B cell (primary cell): ENCODE measurements around the gene FER. TPM values are rescaled to one million over a fixed set of nuclear protein-coding genes. Genes with fewer than 3 reads are reported as not detected.

Experiments
- ATAC-seq: fragments of 200-7000 bp; cut with Tn5 transposase; one replicate; pipeline ENCODE4 v1.10.0; 2021; ENCODE audit warnings: low read depth, mild to moderate bottlenecking, moderate number of reproducible peaks, moderate library complexity
- CTCF ChIA-PET: fragments of 350-600 bp; sonication (Branson Sonifier 250); formaldehyde crosslinking; loops from one replicate; lab custom pipeline; 2021; ENCODE audit warnings: antibody characterized with exemption, inconsistent platforms; lab: Charles Lee
- POLR2A ChIA-PET: fragments of 350-600 bp; sonication (Branson Sonifier 250); formaldehyde crosslinking; loops from one replicate; lab custom pipeline; 2021; ENCODE audit warnings: antibody characterized with exemption; lab: Charles Lee
- DNase-seq: peaks from one replicate; pipeline ENCODE4 v3.0.0; 2013
- H2AFZ ChIP-seq: 2 replicates; pipeline ENCODE4 v1.6.1; 2012; ENCODE audit warnings: mild to moderate bottlenecking, low read depth, low read length; ENCODE audit not compliant: insufficient read depth, poor library complexity, severe bottlenecking
- H3K27ac ChIP-seq, 2 donors: 1 replicate in 1 of 2; 2 replicates in 1 of 2; pipeline ENCODE4 v1.5.1; 2012 to 2013; ENCODE audit warnings: low read length in 2 of 2, mild to moderate bottlenecking in 2 of 2, moderate library complexity in 1 of 2
- H3K27me3 ChIP-seq, 4 experiments: fragments of 200-600 bp in 1 of 4; sonication (generic) in 1 of 4; replicated peaks in 1 of 4; 1 replicate in 2 of 4; 2 replicates in 2 of 4; pipeline versions ENCODE4 v1.6.1 to v1.7.0; 2013 to 2016; ENCODE audit warnings: low read length in 3 of 4, mild to moderate bottlenecking in 2 of 4, mixed read lengths in 1 of 4, moderate library complexity in 1 of 4; ENCODE audit not compliant: insufficient read depth in 4 of 4, control insufficient read depth in 3 of 4; ENCODE audit errors: control extremely low read depth in 1 of 4
- H3K36me3 ChIP-seq, 2 experiments: replicated peaks in 1 of 2; 1 replicate in 1 of 2; 2 replicates in 1 of 2; pipeline versions ENCODE4 v1.6.1 to v1.7.1; 2013; ENCODE audit warnings: low read length in 1 of 2; ENCODE audit not compliant: insufficient read depth in 2 of 2, control insufficient read depth in 1 of 2; ENCODE audit errors: control extremely low read depth in 1 of 2, extremely low read depth in 1 of 2
- H3K4me1 ChIP-seq, 2 donors: fragments of 200-600 bp in 1 of 2; sonication (generic) in 1 of 2; 1 replicate in 1 of 2; 2 replicates in 1 of 2; pipeline versions ENCODE4 v1.5.1 to v1.6.1; 2013 to 2017; ENCODE audit warnings: low read length in 2 of 2; ENCODE audit not compliant: control insufficient read depth in 2 of 2, insufficient read depth in 2 of 2
- H3K4me2 ChIP-seq: replicated peaks from 2 replicates; pipeline ENCODE3; 2012; ENCODE audit warnings: mild to moderate bottlenecking, low read depth, low read length; ENCODE audit not compliant: poor library complexity, severe bottlenecking
- H3K4me3 ChIP-seq, 5 experiments: fragments of 200-600 bp in 1 of 5; sonication (generic) in 1 of 5; 1 replicate in 3 of 5; 2 replicates in 2 of 5; pipeline versions ENCODE4 v1.5.1 to v1.7.0; 2011 to 2016; ENCODE audit warnings: low read length in 4 of 5, mild to moderate bottlenecking in 4 of 5, low read depth in 2 of 5, control low read depth in 1 of 5, moderate library complexity in 1 of 5; ENCODE audit not compliant: insufficient read depth in 1 of 5; ENCODE audit errors: control extremely low read depth in 1 of 5, extremely low read depth in 1 of 5
- H3K79me2 ChIP-seq: fragments of 200-600 bp; sonication (generic); one replicate; pipeline ENCODE4 v1.6.0; 2016; ENCODE audit warnings: low read length; ENCODE audit not compliant: control insufficient read depth, insufficient read depth
- H3K9ac ChIP-seq: fragments of 200-600 bp; sonication (generic); 2 replicates; pipeline ENCODE4 v1.6.1; 2017; ENCODE audit warnings: mild to moderate bottlenecking, low read length, moderate library complexity
- H3K9me3 ChIP-seq, 3 donors: one replicate each; pipeline versions ENCODE4 v1.6.1 to v1.7.1; 2013; ENCODE audit warnings: low read length in 2 of 3; ENCODE audit not compliant: control insufficient read depth in 2 of 3, insufficient read depth in 1 of 3; ENCODE audit errors: control extremely low read depth in 1 of 3
- H4K20me1 ChIP-seq: 2 replicates; pipeline ENCODE4 v1.6.0; 2012; ENCODE audit warnings: mild to moderate bottlenecking, low read length; ENCODE audit not compliant: insufficient read depth, control insufficient read depth, poor library complexity, severe bottlenecking
- H3K27ac Mint-ChIP-seq: one replicate; pipeline ENCODE4 v1.8.0; 2021; ENCODE audit warnings: mixed read lengths
- H3K27me3 Mint-ChIP-seq: one replicate; pipeline ENCODE4 v1.8.0; 2021; ENCODE audit warnings: mixed read lengths
- H3K4me1 Mint-ChIP-seq: one replicate; pipeline ENCODE4 v1.8.0; 2021; ENCODE audit warnings: mixed read lengths
- H3K4me3 Mint-ChIP-seq: one replicate; pipeline ENCODE4 v1.8.0; 2021; ENCODE audit warnings: mixed read lengths
- H3K9me3 Mint-ChIP-seq: one replicate; pipeline ENCODE4 v1.8.0; 2022; ENCODE audit warnings: mixed read lengths; ENCODE audit not compliant: insufficient read depth
- CTCF ChIP-seq: fragments of 200-600 bp; IDR thresholded peaks from one replicate; pipeline ENCODE4 v1.8.0; 2022; ENCODE audit warnings: antibody characterized with exemption, mild to moderate bottlenecking
- EZH2 ChIP-seq: IDR thresholded peaks from 2 replicates; pipeline ENCODE4 v1.6.1; 2012; ENCODE audit warnings: borderline replicate concordance, low read depth, mild to moderate bottlenecking, moderate library complexity, low read length; ENCODE audit not compliant: insufficient read depth, poor library complexity, severe bottlenecking
- WGBS: methylation state at CpG from one replicate; pipeline ENCODE4 v1.1.5; 2013; ENCODE audit warnings: missing lambda C conversion rate; ENCODE audit not compliant: insufficient coverage; 5-methylcytosine and 5-hydroxymethylcytosine counted together
- intact Hi-C: fragments of 100-400 bp; cut with micrococcal nuclease; formaldehyde crosslinking; loops from one replicate; pipeline ENCODE4 v1.10.0; 2022
- polyA plus RNA-seq: library from polyadenylated mRNA; depleted of rRNA; stranded (reverse); fragments of >200 nt; gene quantifications from 2 replicates; pipeline ENCODE4 v1.2.3, GENCODE V29; 2012
- total RNA-seq, 2 donors: library from RNA; stranded (reverse); fragments of 120-200 nt in 1 of 2; gene quantifications; 1 replicate in 1 of 2; 2 replicates in 1 of 2; pipeline versions ENCODE4 v1.2.3 to v1.2.4, GENCODE V29; 2013 to 2022

FER gene
- total and polyA plus RNA-seq, 2 donors (not counting 1 experiment from before 2014, with no cell fraction given), result 1.3 to 41.3 TPM

GRCh38 chr5:108930107-108930506, 182.4 kb downstream of the FER start:
- Histone ChIP-seq H3K4me1 (no peaks in the 10 kb centered on the region), H3K9me3 (peaks cover 0 to 2% (median 0%) of the 10 kb centered on the region in 3 donors), H3K36me3 (no peaks in the 10 kb centered on the region), H3K27me3 (no peaks in the 10 kb centered on the region), H3K79me2 (no peaks in the 10 kb centered on the region), H3K27ac (no peak overlapping the region), H3K4me3 (no peak overlapping the region), H3K4me2 (no peak overlapping the region), H4K20me1 (no peaks in the 10 kb centered on the region), H3K9ac (no peak overlapping the region), H2AFZ (no peak overlapping the region)
- H3K27ac Mint-ChIP-seq, result no peak overlapping the region
- no peak for ATAC-seq
- ChIA-PET POLR2A (no interaction called here), CTCF (no interaction called here)
- no CpG with 5 or more reads among the region's 3 CpGs for WGBS
- H3K4me1 Mint-ChIP-seq, result no peaks in the 10 kb centered on the region
- H3K27me3 Mint-ChIP-seq, result no peaks in the 10 kb centered on the region
- DNase-seq, result no peak
- TF ChIP-seq EZH2, result no peak
- no peak for TF ChIP-seq CTCF
- intact Hi-C loops, result no loop called here
- no peak overlapping the region for H3K4me3 Mint-ChIP-seq
- H3K9me3 Mint-ChIP-seq, result no peaks in the 10 kb centered on the region

GRCh38 chr5:108935611-108936010, 187.9 kb downstream of the FER start:
- H3K4me3 ChIP-seq, result no peak overlapping the region
- no peaks in the 10 kb centered on the region for H3K79me2 ChIP-seq
- H3K4me1 ChIP-seq, result no peaks in the 10 kb centered on the region
- intact Hi-C loops, result no loop called here
- no peak for DNase-seq
- POLR2A ChIA-PET, result no interaction called here
- no peak overlapping the region for H3K27ac ChIP-seq
- H3K9me3 Mint-ChIP-seq, result no peaks in the 10 kb centered on the region
- no peak for ATAC-seq
- H3K9ac ChIP-seq, result no peak overlapping the region
- no peaks in the 10 kb centered on the region for H3K4me1 Mint-ChIP-seq
- no peaks in the 10 kb centered on the region for H3K27me3 ChIP-seq
- peaks cover 0 to 2% (median 0%) of the 10 kb centered on the region in 3 donors for H3K9me3 ChIP-seq
- CTCF ChIA-PET, result interaction anchor here (0.6 kb wide), 1 partner anchor 103 kb away, joined by 4 read pairs; no protein-coding TSS in a partner anchor
- H2AFZ ChIP-seq, result no peak overlapping the region
- no peak for TF ChIP-seq EZH2
- no peak for TF ChIP-seq CTCF
- no peaks in the 10 kb centered on the region for H3K27me3 Mint-ChIP-seq
- no peak overlapping the region for H3K27ac Mint-ChIP-seq
- no CpG with 5 or more reads among the region's 2 CpGs for WGBS
- H3K4me2 ChIP-seq, result no peak overlapping the region
- H3K36me3 ChIP-seq, result no peaks in the 10 kb centered on the region
- H3K4me3 Mint-ChIP-seq, result no peak overlapping the region
- H4K20me1 ChIP-seq, result no peaks in the 10 kb centered on the region
